NT2/D1 (cell line): ENCODE measurements around the gene GID4.

Source experiments
- DNase-seq: peaks from one replicate; pipeline ENCODE4 v3.0.0-alpha.2; 2011; ENCODE audit warnings: low read depth, low spot score
- H3K27me3 ChIP-seq: 2 replicates; pipeline ENCODE4 v1.6.0; 2011; ENCODE audit warnings: mild to moderate bottlenecking; ENCODE audit not compliant: insufficient read length, insufficient read depth
- H3K36me3 ChIP-seq: 2 replicates; pipeline ENCODE4 v1.6.1; 2011; ENCODE audit warnings: mild to moderate bottlenecking, low read length, mixed read lengths; ENCODE audit not compliant: insufficient read depth, insufficient read length
- H3K4me1 ChIP-seq: 2 replicates; pipeline ENCODE4 v1.5.1; 2011; ENCODE audit not compliant: insufficient read depth, insufficient read length
- H3K4me3 ChIP-seq: 2 replicates; pipeline ENCODE4 v1.5.1; 2011; ENCODE audit warnings: low read depth; ENCODE audit not compliant: insufficient read length
- H3K9ac ChIP-seq: 2 replicates; pipeline ENCODE4 v1.6.0; 2011; ENCODE audit warnings: low read depth; ENCODE audit not compliant: insufficient read length
- H3K9me3 ChIP-seq: 2 replicates; pipeline ENCODE4 v1.5.1; 2011; ENCODE audit warnings: mild to moderate bottlenecking, low read length; ENCODE audit not compliant: insufficient read depth
- SUZ12 ChIP-seq: IDR thresholded peaks from 2 replicates; pipeline ENCODE4 v1.6.1; 2011; ENCODE audit not compliant: insufficient read length, insufficient read depth; ENCODE audit errors: extremely low read depth
- YY1 ChIP-seq: IDR thresholded peaks from 2 replicates; pipeline ENCODE4 v1.6.1; 2011; ENCODE audit not compliant: insufficient read length, insufficient read depth
- ZNF274 ChIP-seq: IDR thresholded peaks from 2 replicates; pipeline ENCODE4 v1.6.1; 2011; ENCODE audit warnings: mild to moderate bottlenecking, low read depth, low read length

The GID4 gene

DNA sequence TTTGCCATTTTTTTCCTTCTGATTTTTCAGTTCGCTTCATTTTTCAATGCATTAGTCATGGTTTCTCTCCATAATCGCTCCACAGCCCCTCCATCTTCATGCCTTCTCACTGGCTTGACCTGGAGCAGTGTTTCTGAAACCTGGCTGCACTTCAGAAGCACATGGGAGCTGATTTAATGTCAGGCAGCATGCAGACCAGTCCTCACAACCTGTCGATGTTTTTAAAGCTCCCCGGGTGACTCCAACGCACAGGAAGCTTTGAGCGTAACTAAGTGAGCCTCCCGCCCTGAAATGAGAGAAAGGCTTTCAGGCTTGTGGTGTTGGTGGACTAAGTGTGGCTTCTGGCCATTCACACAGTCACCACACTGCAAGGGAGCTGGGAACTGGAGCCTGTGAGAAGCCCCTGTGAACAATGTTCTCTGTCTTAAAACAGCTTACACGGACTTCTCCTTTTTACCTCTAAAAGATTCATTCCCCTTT is 31.7 kb downstream of the GID4 start:
- no peaks in the 10 kb centered on the region for H3K27me3 ChIP-seq
- TF ChIP-seq ZNF274 (no peak), YY1 (no peak)
- no peak overlapping the region for H3K9ac ChIP-seq
- H3K9me3 ChIP-seq = no peaks in the 10 kb centered on the region
- no peak for DNase-seq
- no peaks in the 10 kb centered on the region for H3K4me1 ChIP-seq
- peaks cover 6% of the 10 kb centered on the region for H3K36me3 ChIP-seq
- H3K4me3 ChIP-seq = no peak overlapping the region

DNA sequence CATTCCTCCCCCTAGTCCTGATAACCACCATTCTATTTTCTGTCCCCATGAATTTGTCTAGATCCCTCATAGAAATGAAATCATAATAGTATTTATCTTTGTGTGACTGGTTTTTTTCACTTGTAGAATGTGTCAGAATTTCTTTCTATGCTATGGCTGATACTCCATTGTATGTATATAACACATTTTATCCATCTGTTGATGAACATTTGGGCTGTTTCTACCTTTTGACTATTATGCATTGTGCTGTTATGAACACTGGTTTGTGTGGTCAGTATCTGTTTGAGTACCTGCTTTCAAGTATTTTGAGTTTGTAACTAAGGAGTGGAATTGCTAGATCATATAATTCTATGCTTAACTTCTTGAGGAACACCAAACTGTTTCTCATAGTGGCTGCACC is 32.5 kb downstream of the GID4 start:
- no peak for TF ChIP-seq ZNF274
- no peak overlapping the region for H3K4me3 ChIP-seq

DNA sequence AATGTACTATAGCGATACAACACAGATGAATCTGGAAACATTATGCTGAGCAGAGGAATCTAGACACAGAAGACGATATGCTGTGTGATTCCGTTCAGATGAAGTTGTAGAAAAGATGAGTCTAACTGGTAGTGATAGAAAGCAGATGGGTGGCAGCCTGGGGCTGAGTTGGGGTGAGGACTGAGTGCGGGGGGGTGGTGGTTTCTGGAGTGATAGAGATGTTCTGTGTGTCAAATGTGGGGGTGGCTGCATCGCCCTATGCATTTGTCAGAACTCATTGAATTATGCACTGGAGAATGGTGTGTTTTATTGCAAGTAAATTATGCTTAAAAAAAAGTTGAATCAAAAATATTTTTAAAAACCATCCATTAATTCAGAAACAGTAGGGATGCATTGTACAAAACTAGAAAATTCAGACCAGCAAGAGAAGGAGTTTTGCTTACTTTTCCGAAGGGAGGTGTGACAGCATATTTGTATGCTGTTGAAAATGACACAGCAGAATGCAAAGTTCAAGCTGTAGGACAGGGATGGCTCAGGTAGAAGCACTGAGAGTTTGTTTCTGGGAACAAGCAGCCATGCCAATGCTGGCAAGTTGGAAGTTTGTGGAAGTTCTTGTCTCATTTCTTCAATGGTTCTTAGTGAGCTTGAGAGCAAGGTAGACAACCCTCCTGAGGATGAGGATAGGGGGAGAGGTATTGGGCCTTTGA is 35.5 kb downstream of the GID4 start:
- no peak overlapping the region for H3K4me3 ChIP-seq
- H3K27me3 ChIP-seq = no peaks in the 10 kb centered on the region
- no peaks in the 10 kb centered on the region for H3K4me1 ChIP-seq
- no peaks in the 10 kb centered on the region for H3K36me3 ChIP-seq
- no peak for TF ChIP-seq ZNF274
- TF ChIP-seq SUZ12 = no peak
- TF ChIP-seq YY1 = no peak
- H3K9ac ChIP-seq = no peak overlapping the region
- no peaks in the 10 kb centered on the region for H3K9me3 ChIP-seq
- DNase-seq = no peak

More for the DNA sequence above, 32.5 kb downstream of the GID4 start:
- Histone ChIP-seq H3K36me3 (no peaks in the 10 kb centered on the region), H3K9ac (no peak overlapping the region), H3K4me1 (no peaks in the 10 kb centered on the region), H3K27me3 (no peaks in the 10 kb centered on the region), H3K9me3 (no peaks in the 10 kb centered on the region)
- DNase-seq = no peak

DNA sequence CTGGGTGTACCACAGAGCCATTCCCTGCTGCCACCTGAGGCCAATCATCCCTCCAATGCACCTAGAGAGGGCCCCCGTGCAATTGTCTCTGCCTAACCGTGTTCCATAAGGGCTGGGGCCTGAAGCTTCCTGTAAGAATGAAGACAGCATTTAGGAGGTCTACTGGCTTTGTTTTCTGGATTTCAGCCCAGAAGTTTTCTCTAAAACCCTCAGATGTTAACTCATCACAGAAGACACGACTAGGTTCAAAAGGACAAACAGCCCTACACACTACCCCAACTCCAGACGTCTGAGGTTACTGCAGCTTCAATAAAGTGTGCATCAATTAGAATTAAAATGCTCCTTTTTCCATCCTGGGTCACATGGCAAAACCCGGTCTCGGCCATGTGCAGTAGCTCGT is 37.7 kb downstream of the GID4 start:
- TF ChIP-seq YY1 = no peak
- no peak for TF ChIP-seq ZNF274
- TF ChIP-seq SUZ12 = no peak
- Histone ChIP-seq H3K9ac (no peak overlapping the region), H3K4me1 (no peaks in the 10 kb centered on the region), H3K9me3 (no peaks in the 10 kb centered on the region), H3K4me3 (no peak overlapping the region), H3K36me3 (no peaks in the 10 kb centered on the region), H3K27me3 (no peaks in the 10 kb centered on the region)
- no peak for DNase-seq

DNA sequence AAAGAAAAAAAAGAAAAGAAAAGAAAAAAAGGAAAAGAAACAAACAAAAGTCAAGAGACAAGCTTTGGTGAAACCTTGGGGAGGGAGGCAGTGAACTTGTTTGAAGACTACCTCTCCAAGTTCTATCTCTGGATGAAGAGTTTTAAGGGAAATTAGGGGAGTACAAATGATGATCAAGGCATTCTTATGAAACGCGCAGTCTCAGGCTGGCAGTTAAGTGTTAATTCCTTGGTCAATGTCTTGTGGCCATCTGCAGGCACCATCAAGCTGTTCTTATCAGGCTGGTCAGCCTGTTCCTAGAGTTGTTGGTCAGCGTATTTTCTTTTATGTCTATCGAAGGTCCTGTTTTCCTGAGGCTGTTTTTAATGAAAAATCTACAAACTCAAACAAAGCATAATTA is 40.3 kb downstream of the GID4 start:
- no peak for DNase-seq
- no peaks in the 10 kb centered on the region for H3K36me3 ChIP-seq
- TF ChIP-seq SUZ12 (no peak), ZNF274 (no peak), YY1 (no peak)
- no peaks in the 10 kb centered on the region for H3K27me3 ChIP-seq
- no peak overlapping the region for H3K4me3 ChIP-seq
- no peaks in the 10 kb centered on the region for H3K9me3 ChIP-seq
- no peaks in the 10 kb centered on the region for H3K4me1 ChIP-seq
- H3K9ac ChIP-seq = no peak overlapping the region

DNA sequence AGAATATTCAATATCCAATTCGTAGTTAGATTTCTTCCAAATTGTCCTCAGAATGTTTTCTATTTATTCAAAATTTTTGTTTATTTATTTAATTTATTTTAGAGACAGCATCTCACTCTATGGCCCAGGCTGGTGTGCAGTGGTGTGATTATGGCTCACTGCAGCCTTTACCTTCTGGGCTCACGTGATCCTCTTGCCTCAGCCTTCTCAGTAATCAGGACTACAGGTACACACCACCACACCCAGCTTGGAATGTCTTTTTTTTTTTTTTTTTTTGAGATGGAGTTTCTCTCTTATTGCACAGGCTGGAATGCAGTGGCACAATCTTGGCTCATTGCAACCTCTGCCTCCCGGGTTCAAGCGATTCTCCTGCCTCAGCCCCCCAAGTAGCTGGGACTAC is 45.0 kb downstream of the GID4 start:
- Histone ChIP-seq H3K4me1 (peaks cover 3% of the 10 kb centered on the region), H3K9ac (no peak overlapping the region), H3K4me3 (no peak overlapping the region), H3K9me3 (no peaks in the 10 kb centered on the region), H3K36me3 (no peaks in the 10 kb centered on the region), H3K27me3 (no peaks in the 10 kb centered on the region)
- TF ChIP-seq SUZ12 = no peak
- no peak for TF ChIP-seq YY1
- no peak for TF ChIP-seq ZNF274
- DNase-seq = no peak

DNA sequence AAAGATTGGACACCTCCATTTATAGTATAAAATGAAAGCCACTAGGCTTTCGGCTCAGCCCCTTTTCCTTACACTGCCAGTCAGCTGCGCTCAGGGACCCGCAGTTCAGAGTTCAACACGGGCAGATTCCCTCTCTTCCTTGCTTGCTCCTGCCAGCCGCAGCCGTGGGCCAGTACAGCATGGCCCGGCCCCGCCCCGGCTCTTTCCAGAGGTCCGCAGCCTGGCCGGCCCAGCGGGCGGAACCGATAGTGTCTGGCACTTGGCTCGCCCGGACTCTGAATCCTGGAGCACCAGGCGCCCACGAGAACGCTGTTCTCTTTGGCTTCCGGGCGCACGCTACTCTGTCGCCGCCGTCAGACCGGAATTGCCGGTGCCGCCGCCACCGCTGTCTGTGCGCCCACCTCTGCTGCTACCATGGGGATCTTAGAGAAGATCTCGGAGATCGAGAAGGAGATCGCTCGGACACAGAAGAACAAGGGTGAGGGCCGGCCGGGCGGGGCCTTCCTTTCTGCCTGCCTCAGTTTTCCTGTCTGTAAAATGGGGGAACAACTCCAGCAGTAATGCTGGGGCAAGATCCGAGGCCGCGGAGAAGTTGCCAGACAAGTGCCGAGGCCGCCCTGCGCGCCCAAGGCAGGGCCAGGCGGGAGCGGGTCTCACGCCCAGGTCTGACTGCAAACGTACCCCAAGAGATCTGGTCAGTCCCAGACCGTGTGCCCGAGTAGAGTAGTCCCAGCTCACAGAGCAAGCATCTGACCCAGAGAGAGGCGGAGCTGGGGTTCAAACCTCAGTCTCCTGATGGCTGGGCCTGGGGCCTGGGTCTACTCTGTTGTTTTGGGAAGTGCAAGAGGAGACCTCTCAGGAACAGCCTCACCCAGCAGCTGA is 48.6 kb downstream of the GID4 start, which contains the start of gene DRG2:
Gene DRG2 (plus strand): TSS at position 339 of the 882 bp plus-strand sequence. CDS start 76 bp downstream, at position 415.
- DNase-seq = peak; percentile 80
- Histone ChIP-seq H3K9me3 (no peaks in the 10 kb centered on the region), H3K9ac (peak within 1 kb of the TSS; percentile 88), H3K4me3 (peak within 1 kb of the TSS; percentile 88), H3K4me1 (peaks cover 3% of the 10 kb centered on the region), H3K27me3 (no peaks in the 10 kb centered on the region), H3K36me3 (peaks cover 17% of the 10 kb centered on the region)
- TF ChIP-seq SUZ12 = no peak
- TF ChIP-seq YY1 = peak; percentile 9
